Fibroblast of lung (primary cell): ENCODE measurements around the gene TRRAP. TPM values are rescaled to one million over a fixed set of nuclear protein-coding genes. Genes with fewer than 3 reads are reported as not detected.

ENCODE experiments used
- DNase-seq, 2 donors: peaks; one replicate each; pipeline versions ENCODE4 v3.0.0 to v3.0.0-alpha.2; 2010; ENCODE audit warnings: low read depth in 2 of 2
- H2AFZ ChIP-seq: 2 replicates; pipeline ENCODE4 v1.5.1; 2012; ENCODE audit warnings: low read length, control low read depth, inconsistent platforms
- H3K27ac ChIP-seq: 2 replicates; pipeline ENCODE4 v1.5.1; 2011; ENCODE audit warnings: low read length, control low read depth; ENCODE audit not compliant: insufficient read depth
- H3K27me3 ChIP-seq: 2 replicates; pipeline ENCODE4 v1.5.1; 2011; ENCODE audit warnings: mild to moderate bottlenecking, low read length; ENCODE audit not compliant: control insufficient read depth, insufficient read depth
- H3K36me3 ChIP-seq: 2 replicates; pipeline ENCODE4 v1.5.1; 2011; ENCODE audit warnings: low read length; ENCODE audit not compliant: control insufficient read depth, insufficient read depth
- H3K4me1 ChIP-seq: 2 replicates; pipeline ENCODE4 v1.5.1; 2011; ENCODE audit warnings: low read length; ENCODE audit not compliant: control insufficient read depth, insufficient read depth; ENCODE audit errors: extremely low read depth
- H3K4me2 ChIP-seq: 2 replicates; pipeline ENCODE4 v1.5.1; 2011; ENCODE audit warnings: low read length, control low read depth; ENCODE audit not compliant: insufficient read depth; ENCODE audit errors: extremely low read depth
- H3K4me3 ChIP-seq, 4 experiments: fragments of 200-600 bp in 1 of 4; sonication (generic) in 1 of 4; replicated peaks in 1 of 4; 2 replicates each; pipeline ENCODE4 v1.5.1; 2011 to 2016; ENCODE audit warnings: low read length in 4 of 4, low read depth in 3 of 4, mild to moderate bottlenecking in 3 of 4, control low read depth in 2 of 4, inconsistent platforms in 1 of 4, mixed read lengths in 1 of 4; ENCODE audit not compliant: insufficient read depth in 1 of 4; ENCODE audit errors: control extremely low read depth in 1 of 4
- H3K79me2 ChIP-seq: 2 replicates; pipeline ENCODE4 v1.5.1; 2012; ENCODE audit warnings: mild to moderate bottlenecking, low read length, inconsistent platforms; ENCODE audit not compliant: control insufficient read depth, insufficient read depth
- H3K9ac ChIP-seq: 2 replicates; pipeline ENCODE4 v1.5.1; 2011; ENCODE audit warnings: mild to moderate bottlenecking, low read length, control low read depth; ENCODE audit not compliant: insufficient read depth
- H3K9me3 ChIP-seq: 2 replicates; pipeline ENCODE4 v1.5.1; 2012; ENCODE audit warnings: low read depth, low read length; ENCODE audit not compliant: control insufficient read depth, insufficient read depth
- H4K20me1 ChIP-seq: 2 replicates; pipeline ENCODE4 v1.5.1; 2011; ENCODE audit warnings: low read length; ENCODE audit not compliant: control insufficient read depth, insufficient read depth; ENCODE audit errors: extremely low read depth
- CTCF ChIP-seq, 2 donors: IDR thresholded peaks in 1 of 2; conservative IDR thresholded peaks in 1 of 2; 1 replicate in 1 of 2; 2 replicates in 1 of 2; pipeline ENCODE4 v1.5.1; 2011 to 2012; ENCODE audit warnings: low read length in 2 of 2, control low read depth in 1 of 2, inconsistent platforms in 1 of 2, low read depth in 1 of 2, mild to moderate bottlenecking in 1 of 2
- EZH2 ChIP-seq: IDR thresholded peaks from 2 replicates; pipeline ENCODE4 v1.5.1; 2012; ENCODE audit warnings: low read length, control low read depth, mild to moderate bottlenecking; ENCODE audit errors: missing control alignments
- polyA plus RNA-seq, 2 donors: library from polyadenylated mRNA; depleted of rRNA in 1 of 2; stranded (reverse) in 1 of 2; unstranded in 1 of 2; fragments of >200 nt; gene quantifications; 2 replicates each; pipeline ENCODE4 v1.2.1, GENCODE V29; 2011 to 2012; ENCODE audit warnings: missing spikeins in 1 of 2
- total RNA-seq: library from RNA; depleted of rRNA; stranded (reverse); fragments of >200 nt; gene quantifications from 2 replicates; pipeline ENCODE4 v1.2.1, GENCODE V29; 2014

The TRRAP gene
- total and polyA plus RNA-seq, 2 donors (not counting 1 experiment from before 2014, with no cell fraction given) = 11.3 to 20.6 TPM

- Histone ChIP-seq H3K36me3 (peaks cover 40% of the 10 kb centered on the region), H2AFZ (no peak overlapping the region), H3K27me3 (no peaks in the 10 kb centered on the region), H3K4me1 (no peaks in the 10 kb centered on the region), H3K9ac (no peak overlapping the region), H3K79me2 (no peaks in the 10 kb centered on the region), H3K27ac (no peak overlapping the region), H4K20me1 (no peaks in the 10 kb centered on the region), H3K9me3 (no peaks in the 10 kb centered on the region), H3K4me2 (no peak overlapping the region), H3K4me3 (no peak overlapping the region)
- no peak for DNase-seq
- no peak for TF ChIP-seq EZH2
- no peak for TF ChIP-seq CTCF (conservative IDR thresholded peaks at IDR 0.05 in 1 of 2, IDR thresholded peaks at IDR 0.05 in 1 of 2; ENCODE audit: low read depth in 1 of 2, low read length in 2 of 2)
Observed at GRCh38 chr7:99011341-99011705, 133.0 kb downstream of the TRRAP start.

- DNase-seq = no peak
- Histone ChIP-seq H3K27me3 (no peaks in the 10 kb centered on the region), H3K4me1 (no peaks in the 10 kb centered on the region), H3K9ac (no peak overlapping the region), H3K36me3 (peaks cover 35% of the 10 kb centered on the region), H4K20me1 (no peaks in the 10 kb centered on the region), H3K9me3 (no peaks in the 10 kb centered on the region), H3K4me2 (no peak overlapping the region), H3K79me2 (no peaks in the 10 kb centered on the region), H3K4me3 (no peak overlapping the region), H2AFZ (no peak overlapping the region), H3K27ac (no peak overlapping the region)
- TF ChIP-seq EZH2 (no peak), CTCF (conservative IDR thresholded peaks at IDR 0.05 in 1 of 2, IDR thresholded peaks at IDR 0.05 in 1 of 2; ENCODE audit: low read depth in 1 of 2, low read length in 2 of 2) (no peak)
Observed at GRCh38 chr7:99011706-99012404, 133.5 kb downstream of the TRRAP start.

GRCh38 chr7:99012722-99013121 is 134.4 kb downstream of the TRRAP start:
- no peak for TF ChIP-seq CTCF (conservative IDR thresholded peaks at IDR 0.05 in 1 of 2, IDR thresholded peaks at IDR 0.05 in 1 of 2; ENCODE audit: low read depth in 1 of 2, low read length in 2 of 2)
- no peak for TF ChIP-seq EZH2
- DNase-seq = no peak
- H2AFZ ChIP-seq = no peak overlapping the region

More at GRCh38 chr7:99012722-99013121, 134.4 kb downstream of the TRRAP start:
- Histone ChIP-seq H3K9me3 (no peaks in the 10 kb centered on the region), H3K4me2 (no peak overlapping the region), H3K27me3 (no peaks in the 10 kb centered on the region), H3K4me1 (no peaks in the 10 kb centered on the region), H3K27ac (no peak overlapping the region), H4K20me1 (no peaks in the 10 kb centered on the region), H3K4me3 (no peak overlapping the region), H3K79me2 (no peaks in the 10 kb centered on the region), H3K9ac (no peak overlapping the region), H3K36me3 (peaks cover 33% of the 10 kb centered on the region)
